H9 (cell line): ENCODE results near the gene NPTX2. TPM values are rescaled to one million over a fixed set of nuclear protein-coding genes. Genes with fewer than 3 reads are reported as not detected.

ENCODE experiments used
- DNase-seq: peaks from one replicate; pipeline ENCODE4 v3.0.0-alpha.2; 2017
- H2AFZ ChIP-seq: one replicate; pipeline ENCODE4 v1.6.1; 2013; ENCODE audit warnings: mild to moderate bottlenecking, low read length, control low read depth, moderate library complexity
- H2AK5ac ChIP-seq: 2 replicates; pipeline ENCODE4 v1.6.1; 2013; ENCODE audit warnings: low read length, control low read depth, mixed read lengths; ENCODE audit not compliant: insufficient read length
- H2BK120ac ChIP-seq: one replicate; pipeline ENCODE4 v1.6.1; 2013; ENCODE audit warnings: low read depth, mild to moderate bottlenecking, low read length, control low read depth, inconsistent platforms; ENCODE audit not compliant: poor library complexity, severe bottlenecking
- H2BK12ac ChIP-seq: 2 replicates; pipeline ENCODE4 v1.6.1; 2013; ENCODE audit warnings: low read length, control low read depth, mixed read lengths, low read depth; ENCODE audit not compliant: insufficient read length
- H2BK15ac ChIP-seq: 2 replicates; pipeline ENCODE4 v1.6.1; 2013; ENCODE audit warnings: low read depth, low read length, control low read depth
- H2BK20ac ChIP-seq: one replicate; pipeline ENCODE4 v1.6.1; 2013; ENCODE audit warnings: low read depth, mild to moderate bottlenecking, low read length, control low read depth, inconsistent platforms; ENCODE audit not compliant: poor library complexity, severe bottlenecking
- H2BK5ac ChIP-seq: 2 replicates; pipeline ENCODE4 v1.6.1; 2013; ENCODE audit warnings: low read length, control low read depth, mixed read lengths; ENCODE audit not compliant: insufficient read length
- H3K14ac ChIP-seq: 2 replicates; pipeline ENCODE4 v1.6.1; 2013; ENCODE audit warnings: low read length, control low read depth; ENCODE audit not compliant: insufficient read depth
- H3K18ac ChIP-seq: 2 replicates; pipeline ENCODE4 v1.6.1; 2013; ENCODE audit warnings: low read depth, mild to moderate bottlenecking, mixed read lengths, low read length, control low read depth; ENCODE audit not compliant: insufficient read length
- H3K23ac ChIP-seq: 2 replicates; pipeline ENCODE4 v1.6.1; 2013; ENCODE audit warnings: low read length, control low read depth, mixed read lengths, low read depth; ENCODE audit not compliant: insufficient read length
- H3K23me2 ChIP-seq: 2 replicates; pipeline ENCODE4 v1.6.1; 2013; ENCODE audit warnings: low read depth, mild to moderate bottlenecking, mixed read lengths, low read length, control low read depth; ENCODE audit not compliant: insufficient read length, poor library complexity, severe bottlenecking
- H3K27ac ChIP-seq: 2 replicates; pipeline ENCODE4 v1.5.1; 2013; ENCODE audit warnings: low read length, control low read depth, mixed read lengths, low read depth; ENCODE audit not compliant: insufficient read length
- H3K27me3 ChIP-seq: 2 replicates; pipeline ENCODE4 v1.6.1; 2013; ENCODE audit warnings: low read length, control low read depth, inconsistent platforms; ENCODE audit not compliant: insufficient read depth
- H3K4ac ChIP-seq: 2 replicates; pipeline ENCODE4 v1.6.1; 2013; ENCODE audit warnings: low read depth, mild to moderate bottlenecking, control low read depth, inconsistent platforms, low read length, moderate library complexity
- H3K4me1 ChIP-seq: 2 replicates; pipeline ENCODE4 v1.6.1; 2013; ENCODE audit warnings: low read length, control low read depth, inconsistent platforms; ENCODE audit not compliant: insufficient read depth
- H3K4me2 ChIP-seq: 2 replicates; pipeline ENCODE4 v1.6.1; 2013; ENCODE audit warnings: low read length, control low read depth, mixed read lengths; ENCODE audit not compliant: insufficient read length, insufficient read depth
- H3K56ac ChIP-seq: 2 replicates; pipeline ENCODE4 v1.6.1; 2013; ENCODE audit warnings: low read depth, mild to moderate bottlenecking, mixed read lengths, low read length, control low read depth; ENCODE audit not compliant: insufficient read length
- H3K79me1 ChIP-seq: 2 replicates; pipeline ENCODE4 v1.6.1; 2013; ENCODE audit warnings: low read depth, mild to moderate bottlenecking, moderate library complexity, low read length, control low read depth, inconsistent platforms; ENCODE audit not compliant: insufficient read depth, poor library complexity, severe bottlenecking
- H3K79me2 ChIP-seq: 2 replicates; pipeline ENCODE4 v1.6.1; 2013; ENCODE audit warnings: low read length, control low read depth, inconsistent platforms; ENCODE audit not compliant: insufficient read depth
- H3K9ac ChIP-seq: 2 replicates; pipeline ENCODE4 v1.6.1; 2013; ENCODE audit warnings: low read length, control low read depth, mixed read lengths; ENCODE audit not compliant: insufficient read length; ENCODE audit errors: extremely low read depth
- H3K9me3 ChIP-seq: one replicate; pipeline ENCODE4 v1.6.1; 2013; ENCODE audit warnings: low read depth, low read length, inconsistent platforms; ENCODE audit not compliant: control insufficient read depth
- H3T11ph ChIP-seq: one replicate; pipeline ENCODE4 v1.6.1; 2013; ENCODE audit warnings: mild to moderate bottlenecking, low read length, control low read depth, inconsistent platforms
- H4K20me1 ChIP-seq: one replicate; pipeline ENCODE4 v1.6.1; 2013; ENCODE audit not compliant: control insufficient read depth, insufficient read length, insufficient read depth
- H4K5ac ChIP-seq: 2 replicates; pipeline ENCODE4 v1.6.1; 2013; ENCODE audit warnings: low read depth, mild to moderate bottlenecking, mixed read lengths, low read length, control low read depth; ENCODE audit not compliant: insufficient read length
- H4K8ac ChIP-seq: replicated peaks from 2 replicates; pipeline ENCODE4 v1.6.1; 2013; ENCODE audit warnings: low read length, control low read depth, mixed read lengths, low read depth; ENCODE audit not compliant: insufficient read length
- H4K91ac ChIP-seq: 2 replicates; pipeline ENCODE4 v1.6.1; 2013; ENCODE audit warnings: low read depth, mild to moderate bottlenecking, moderate library complexity, mixed read lengths, low read length, control low read depth; ENCODE audit not compliant: insufficient read length
- H3K27ac Mint-ChIP-seq, 3 experiments: 2 replicates in 2 of 3; 3 replicates in 1 of 3; pipeline ENCODE4 v1.8.0; 2020 to 2021; ENCODE audit warnings: mixed read lengths in 3 of 3, mild to moderate bottlenecking in 1 of 3, moderate library complexity in 1 of 3
- H3K27me3 Mint-ChIP-seq: 2 replicates; pipeline ENCODE4 v1.8.0; 2021; ENCODE audit warnings: low read depth, mild to moderate bottlenecking, moderate library complexity, mixed read lengths
- H3K36me3 Mint-ChIP-seq, 3 experiments: 2 replicates in 2 of 3; 3 replicates in 1 of 3; pipeline ENCODE4 v1.8.0; 2020 to 2021; ENCODE audit warnings: low read depth in 3 of 3, mixed read lengths in 3 of 3; ENCODE audit not compliant: insufficient read depth in 1 of 3
- H3K4me1 Mint-ChIP-seq, 2 experiments: 2 replicates each; pipeline ENCODE4 v1.8.0; 2020; ENCODE audit warnings: mixed read lengths in 2 of 2
- H3K4me3 Mint-ChIP-seq, 2 experiments: 2 replicates in 1 of 2; 3 replicates in 1 of 2; pipeline ENCODE4 v1.8.0; 2020 to 2021; ENCODE audit warnings: mild to moderate bottlenecking in 2 of 2, mixed read lengths in 2 of 2, moderate library complexity in 1 of 2
- H3K9me3 Mint-ChIP-seq, 2 experiments: 2 replicates in 1 of 2; 3 replicates in 1 of 2; pipeline ENCODE4 v1.8.0; 2020; ENCODE audit warnings: mild to moderate bottlenecking in 2 of 2, mixed read lengths in 2 of 2, moderate library complexity in 1 of 2
- CTCF ChIP-seq: fragments of 200-600 bp; sonication (generic); conservative IDR thresholded peaks from 3 replicates; pipeline ENCODE4 v1.8.0; 2021; ENCODE audit warnings: antibody characterized with exemption, mild to moderate bottlenecking
- WGBS: extraction: QIAGEN DNeasy Blood & Tissue Kit; methylation state at CpG from one replicate; pipeline ENCODE4 v1.1.7; 2013; ENCODE audit warnings: missing lambda C conversion rate, low lambda C conversion rate, mixed read lengths; ENCODE audit not compliant: insufficient read length; ENCODE audit errors: extremely low coverage; 5-methylcytosine and 5-hydroxymethylcytosine counted together
- total RNA-seq: library from RNA; stranded (reverse); gene quantifications from 2 replicates; pipeline ENCODE4 v1.2.1, GENCODE V29; 2021

Gene NPTX2
- total RNA-seq, 1 experiment from 2014 or later, result 8.4 TPM

- Histone ChIP-seq H3K23me2 (no peaks in the 10 kb centered on the region), H2BK5ac (no peak overlapping the region), H3K4me1 (no peaks in the 10 kb centered on the region; the same call in 1 of the 2 replicates), H3K23ac (no peak overlapping the region), H3K79me1 (no peaks in the 10 kb centered on the region), H3K9me3 (no peaks in the 10 kb centered on the region), H2BK20ac (no peak overlapping the region), H4K8ac (no peak overlapping the region), H3K14ac (no peak overlapping the region; the same call in 1 of the 2 replicates), H4K5ac (no peak overlapping the region), H3K4me2 (no peak overlapping the region), H3K9ac (no peak overlapping the region), H2BK120ac (no peak overlapping the region), H2AK5ac (no peak overlapping the region), H3T11ph (no peak overlapping the region), H2AFZ (no peak overlapping the region), H3K4ac (no peak overlapping the region), H4K20me1 (no peaks in the 10 kb centered on the region), H2BK15ac (no peak overlapping the region), H2BK12ac (no peak overlapping the region), H4K91ac (peak overlapping the region; percentile 55), H3K18ac (peak overlapping the region; percentile 96), H3K27ac (no peak overlapping the region), H3K27me3 (no peaks in the 10 kb centered on the region), H3K79me2 (no peaks in the 10 kb centered on the region), H3K56ac (no peak overlapping the region)
- H3K27ac Mint-ChIP-seq, result no peak overlapping the region
- TF ChIP-seq CTCF, result no peak
- H3K9me3 Mint-ChIP-seq, result peaks cover 4 to 8% of the 10 kb centered on the region in 2 experiments; a peak in 4 of 5 replicates
- no peak for DNase-seq
- H3K27me3 Mint-ChIP-seq, result peaks cover 73% of the 10 kb centered on the region
- H3K4me1 Mint-ChIP-seq, result peaks cover 26 to 42% of the 10 kb centered on the region in 2 experiments
- no CpG with 5 or more reads among the region's 8 CpGs for WGBS
- no peak overlapping the region for H3K4me3 Mint-ChIP-seq
- peaks cover 0 to 15% (median 11%) of the 10 kb centered on the region in 3 experiments; a peak in 5 of 7 replicates for H3K36me3 Mint-ChIP-seq
These were observed 10.3 kb downstream of the NPTX2 start for GRCh38 chr7:98627413-98627790.
